Activated CD4-positive, alpha-beta memory T cell treated with anti-CD3 and anti-CD28 coated beads, Interleukin-2, amount 10 ng/mL, durations not matched to agents 7 days and 5 days (primary cell): ENCODE measurements around the gene TMEM182. TPM values are rescaled to one million over a fixed set of nuclear protein-coding genes. Genes with fewer than 3 reads are reported as not detected.

Experiments
- CTCF ChIA-PET: fragments of 350-600 bp; sonication (Branson Sonifier 250); formaldehyde crosslinking; loops from one replicate; lab custom pipeline; 2021; ENCODE audit warnings: antibody characterized with exemption, inconsistent platforms; lab: Charles Lee
- POLR2A ChIA-PET: fragments of 350-600 bp; sonication (Branson Sonifier 250); formaldehyde crosslinking; loops from one replicate; lab custom pipeline; 2021; ENCODE audit warnings: antibody characterized with exemption; lab: Charles Lee
- DNase-seq: peaks from one replicate; pipeline ENCODE4 v3.0.0-alpha.2; 2020
- H3K27ac Mint-ChIP-seq: one replicate; pipeline ENCODE4 v1.8.0; 2021; ENCODE audit warnings: mild to moderate bottlenecking, mixed read lengths
- H3K27me3 Mint-ChIP-seq: one replicate; pipeline ENCODE4 v1.8.0; 2021; ENCODE audit warnings: mixed read lengths
- H3K36me3 Mint-ChIP-seq: one replicate; pipeline ENCODE4 v1.8.0; 2021; ENCODE audit warnings: low read depth, mixed read lengths
- H3K4me1 Mint-ChIP-seq: one replicate; pipeline ENCODE4 v1.8.0; 2021; ENCODE audit warnings: mixed read lengths
- H3K4me3 Mint-ChIP-seq: one replicate; pipeline ENCODE4 v1.8.0; 2021; ENCODE audit warnings: mild to moderate bottlenecking, mixed read lengths
- H3K9me3 Mint-ChIP-seq: one replicate; pipeline ENCODE4 v1.8.0; 2021; ENCODE audit warnings: mixed read lengths
- total RNA-seq, 2 experiments: library from RNA; stranded (reverse); gene quantifications; one replicate each; pipeline ENCODE4 v1.2.3, GENCODE V29; 2021

The TMEM182 gene
- 1 to 10 TPM; 2.2 to 3.2 TPM for total RNA-seq

- Mint-ChIP-seq H3K4me1 (no peaks in the 10 kb centered on the region), H3K36me3 (no peaks in the 10 kb centered on the region), H3K27me3 (no peaks in the 10 kb centered on the region), H3K9me3 (no peaks in the 10 kb centered on the region), H3K4me3 (no peak within 1 kb of the TSS), H3K27ac (no peak within 1 kb of the TSS)
- CTCF ChIA-PET: interaction anchor here (1.0 to 2.9 kb wide), 2 partner anchors 8 to 11 kb away, joined by 3 to 28 read pairs; no protein-coding TSS in a partner anchor
- DNase-seq: no peak
- POLR2A ChIA-PET: no interaction called here
Observed at GRCh38 chr2:102761763-102762162, at the start of gene TMEM182. Gene TMEM182, plus strand, starts transcription at chr2:102762031. Its CDS starts 187 bp downstream, at chr2:102762218.

DNA sequence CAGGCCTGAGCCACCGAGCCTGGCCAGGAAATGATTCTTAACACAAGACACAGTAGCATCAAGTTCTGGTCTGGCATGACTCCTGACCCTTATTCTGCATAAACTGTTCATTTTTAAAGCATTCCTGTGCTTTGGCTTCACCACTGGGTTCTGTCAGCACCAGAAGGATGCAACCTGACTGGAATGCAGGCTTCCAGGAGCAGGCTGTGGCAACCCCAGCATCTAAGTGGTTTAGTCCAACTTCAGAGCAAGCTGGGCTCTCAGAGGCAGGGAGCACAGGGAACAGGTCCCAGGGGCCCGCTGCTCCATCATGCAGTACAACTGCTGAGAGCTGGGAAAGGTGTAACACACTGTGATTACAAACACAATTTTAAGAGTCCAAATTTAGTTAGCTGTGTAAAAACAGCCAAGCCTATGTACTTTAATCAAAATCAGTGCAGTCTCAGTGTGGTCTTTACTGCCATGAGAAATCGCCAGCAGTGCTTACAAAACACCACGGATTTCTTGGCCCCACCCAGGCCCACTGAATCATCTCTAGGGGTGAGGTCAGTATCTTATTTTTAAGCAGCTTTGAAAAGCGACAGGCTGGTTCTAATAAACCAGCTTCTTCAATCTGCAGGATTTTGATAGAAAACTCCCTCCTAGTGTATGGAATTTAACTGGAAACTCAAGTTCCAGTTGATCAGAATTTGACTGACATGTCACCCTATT is 44.4 kb upstream of the TMEM182 start:
- H3K4me3 Mint-ChIP-seq: no peak overlapping the region
- ChIA-PET CTCF (no interaction called here), POLR2A (no interaction called here)
- H3K9me3 Mint-ChIP-seq: no peaks in the 10 kb centered on the region
- DNase-seq: no peak
- H3K36me3 Mint-ChIP-seq: peaks cover 29% of the 10 kb centered on the region
- no peak overlapping the region for H3K27ac Mint-ChIP-seq
- no peaks in the 10 kb centered on the region for H3K27me3 Mint-ChIP-seq
- no peaks in the 10 kb centered on the region for H3K4me1 Mint-ChIP-seq

- POLR2A ChIA-PET: no interaction called here
- no peak overlapping the region for H3K27ac Mint-ChIP-seq
- H3K27me3 Mint-ChIP-seq: no peaks in the 10 kb centered on the region
Observed at GRCh38 chr2:102718387-102719316, 43.2 kb upstream of the TMEM182 start.

GRCh38 chr2:102724016-102724490 is 37.8 kb upstream of the TMEM182 start:
- ChIA-PET POLR2A (no interaction called here), CTCF (no interaction called here)

More at GRCh38 chr2:102718387-102719316, 43.2 kb upstream of the TMEM182 start:
- Mint-ChIP-seq H3K9me3 (no peaks in the 10 kb centered on the region), H3K4me1 (no peaks in the 10 kb centered on the region), H3K4me3 (no peak overlapping the region), H3K36me3 (peaks cover 34% of the 10 kb centered on the region)
- CTCF ChIA-PET: no interaction called here
- no peak for DNase-seq

DNA sequence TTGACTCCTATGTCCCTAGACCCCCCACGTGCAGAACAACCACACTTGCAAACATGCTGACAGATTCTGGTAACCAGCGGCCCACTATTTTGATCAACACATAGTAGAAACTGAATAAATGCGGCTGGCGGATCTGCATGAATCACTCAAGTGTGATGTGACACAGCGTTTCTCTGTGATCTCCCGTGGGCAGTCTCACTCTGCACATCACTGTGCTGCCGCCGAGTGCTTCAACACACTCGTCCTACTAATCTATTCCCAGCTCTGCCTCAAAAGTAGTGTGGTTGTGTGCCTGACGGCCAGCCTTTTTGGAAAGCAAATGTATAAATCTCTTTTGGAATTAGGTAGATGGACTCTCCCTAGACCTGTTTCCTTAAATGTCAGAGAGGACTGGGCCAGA is 37.3 kb upstream of the TMEM182 start:
- Mint-ChIP-seq H3K9me3 (no peaks in the 10 kb centered on the region), H3K27me3 (no peaks in the 10 kb centered on the region), H3K4me3 (no peak overlapping the region), H3K36me3 (peaks cover 30% of the 10 kb centered on the region), H3K27ac (no peak overlapping the region), H3K4me1 (no peaks in the 10 kb centered on the region)
- ChIA-PET CTCF (no interaction called here), POLR2A (no interaction called here)
- DNase-seq: no peak

More at GRCh38 chr2:102724016-102724490, 37.8 kb upstream of the TMEM182 start:
- Mint-ChIP-seq H3K27ac (no peak overlapping the region), H3K36me3 (peaks cover 33% of the 10 kb centered on the region), H3K27me3 (no peaks in the 10 kb centered on the region), H3K9me3 (no peaks in the 10 kb centered on the region), H3K4me1 (no peaks in the 10 kb centered on the region), H3K4me3 (no peak overlapping the region)
- no peak for DNase-seq

DNA sequence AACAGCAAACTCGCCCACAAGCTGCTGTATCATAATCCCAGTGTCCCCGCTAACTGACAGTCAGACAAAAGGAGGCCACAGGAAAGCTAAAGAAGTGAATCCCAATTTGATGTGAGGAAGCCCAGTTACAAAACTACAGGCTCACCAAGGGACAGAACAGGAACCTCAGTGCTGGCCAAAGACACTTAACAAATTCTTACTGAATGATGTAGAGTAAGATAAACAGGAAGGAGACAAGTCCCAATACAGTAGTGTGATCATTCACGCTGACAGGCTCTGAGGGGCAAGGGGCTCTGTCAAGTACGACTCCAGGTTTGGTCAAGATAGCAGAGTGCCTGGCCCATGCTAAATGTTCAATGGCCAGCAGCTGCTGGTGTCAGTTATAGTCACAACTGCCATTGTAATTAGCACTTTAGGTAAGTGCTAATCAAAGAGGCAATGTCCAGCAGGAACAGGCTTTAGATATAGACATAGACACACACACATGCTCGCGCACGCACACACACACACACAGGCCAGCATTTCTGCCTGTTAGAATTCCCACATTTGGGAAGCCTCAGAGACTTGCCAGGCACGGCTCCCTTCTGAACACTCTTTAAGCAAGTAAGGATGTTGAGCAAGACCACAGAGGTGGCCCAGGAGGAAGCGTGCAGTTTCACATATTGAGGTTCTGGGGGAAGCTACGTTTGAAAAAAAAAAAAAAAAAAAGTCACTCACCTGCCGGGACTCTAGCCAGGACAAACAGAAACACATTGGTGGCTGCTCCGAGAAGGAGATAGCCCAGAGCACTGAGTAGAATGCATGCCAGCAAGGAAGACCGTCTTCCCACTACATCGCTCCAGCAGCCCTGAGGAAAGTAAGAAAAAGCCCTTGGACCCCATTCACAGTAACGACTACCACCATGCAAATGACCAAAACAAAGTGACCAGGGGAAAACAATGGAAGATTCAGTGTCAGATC is 35.4 kb upstream of the TMEM182 start:
- H3K27ac Mint-ChIP-seq: no peak overlapping the region
- no peak for DNase-seq
- H3K9me3 Mint-ChIP-seq: no peaks in the 10 kb centered on the region
- POLR2A ChIA-PET: interaction anchor here (0.6 kb wide), 1 partner anchor 30 kb away, joined by 3 read pairs; no protein-coding TSS in a partner anchor
- no peak overlapping the region for H3K4me3 Mint-ChIP-seq
- H3K36me3 Mint-ChIP-seq: peaks cover 24% of the 10 kb centered on the region
- no peaks in the 10 kb centered on the region for H3K4me1 Mint-ChIP-seq
- no peaks in the 10 kb centered on the region for H3K27me3 Mint-ChIP-seq
- CTCF ChIA-PET: interaction anchor here (0.6 to 1.7 kb wide), 3 partner anchors 10 to 27 kb away, joined by 3 to 5 read pairs (median 4); a partner anchor contains a TSS

DNA sequence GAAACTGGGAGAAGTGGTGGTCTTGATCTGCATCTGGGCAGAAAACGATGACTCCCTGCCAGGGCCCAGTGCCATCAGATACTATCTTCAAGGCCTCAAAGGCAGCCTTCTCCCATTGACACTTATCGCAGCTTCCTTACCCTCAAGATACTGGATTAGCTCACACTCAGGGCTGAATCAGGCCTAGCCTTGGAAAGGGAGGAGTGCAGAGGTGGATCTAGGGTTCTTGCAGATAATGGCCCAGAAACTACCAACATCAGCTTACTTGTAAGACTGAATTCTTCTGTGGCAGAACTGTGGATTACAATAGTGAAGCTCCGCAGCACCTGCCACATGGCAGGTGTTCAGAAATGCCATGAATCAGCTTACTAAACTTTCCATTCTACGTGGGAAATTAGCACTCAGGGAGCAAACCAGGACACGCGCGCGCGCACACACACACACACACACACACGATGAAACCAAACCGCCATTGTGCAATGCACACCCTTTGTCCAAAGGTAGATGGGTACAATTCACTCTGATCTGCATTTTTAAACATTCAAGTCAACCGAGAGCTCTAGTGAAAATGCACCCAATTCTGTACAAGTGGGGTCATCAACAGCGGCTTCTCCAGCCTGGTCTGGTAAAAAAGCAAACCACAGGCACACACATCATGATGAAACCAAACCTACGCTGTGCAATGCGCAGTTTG is 26.3 kb upstream of the TMEM182 start:
- peaks cover 12% of the 10 kb centered on the region for H3K36me3 Mint-ChIP-seq
- peaks cover 29% of the 10 kb centered on the region for H3K4me1 Mint-ChIP-seq
- ChIA-PET POLR2A (interaction anchor here (0.6 kb wide), 1 partner anchor 49 kb away, joined by 3 read pairs; no protein-coding TSS in a partner anchor), CTCF (interaction anchor here (1.3 to 7.6 kb wide), 3 partner anchors 12 to 70 kb away, joined by 5 to 66 read pairs (median 6); no protein-coding TSS in a partner anchor)
- no peaks in the 10 kb centered on the region for H3K27me3 Mint-ChIP-seq
- H3K4me3 Mint-ChIP-seq: peak overlapping the region; percentile 92
- no peak overlapping the region for H3K27ac Mint-ChIP-seq
- H3K9me3 Mint-ChIP-seq: no peaks in the 10 kb centered on the region
- DNase-seq: no peak

DNA sequence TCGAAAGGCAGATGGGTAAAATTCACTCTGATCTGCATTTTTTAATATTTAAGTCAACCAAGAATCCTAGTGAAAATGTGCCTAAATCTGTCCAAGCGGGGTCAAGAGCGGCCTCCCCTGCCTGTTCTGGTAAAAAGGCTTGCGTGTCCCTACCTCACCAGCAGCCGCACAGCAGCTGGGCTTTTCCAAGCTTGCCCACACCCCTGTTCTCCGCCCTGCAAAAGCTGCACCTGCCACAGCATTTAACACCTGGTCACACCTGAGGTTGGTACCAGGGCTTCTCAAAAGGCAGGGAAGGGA is 25.8 kb upstream of the TMEM182 start:
- DNase-seq: no peak
- Mint-ChIP-seq H3K36me3 (peaks cover 7% of the 10 kb centered on the region), H3K27ac (peak overlapping the region; percentile 75), H3K4me3 (peak overlapping the region; percentile 92), H3K27me3 (no peaks in the 10 kb centered on the region), H3K4me1 (peaks cover 29% of the 10 kb centered on the region), H3K9me3 (no peaks in the 10 kb centered on the region)
- CTCF ChIA-PET: interaction anchor here (1.1 to 7.6 kb wide), 4 partner anchors 8 to 17 kb away, joined by 3 to 66 read pairs (median 6); no protein-coding TSS in a partner anchor
- POLR2A ChIA-PET: interaction anchor here (0.6 to 1.3 kb wide), 2 partner anchors 15 to 48 kb away, joined by 3 to 5 read pairs; no protein-coding TSS in a partner anchor

DNA sequence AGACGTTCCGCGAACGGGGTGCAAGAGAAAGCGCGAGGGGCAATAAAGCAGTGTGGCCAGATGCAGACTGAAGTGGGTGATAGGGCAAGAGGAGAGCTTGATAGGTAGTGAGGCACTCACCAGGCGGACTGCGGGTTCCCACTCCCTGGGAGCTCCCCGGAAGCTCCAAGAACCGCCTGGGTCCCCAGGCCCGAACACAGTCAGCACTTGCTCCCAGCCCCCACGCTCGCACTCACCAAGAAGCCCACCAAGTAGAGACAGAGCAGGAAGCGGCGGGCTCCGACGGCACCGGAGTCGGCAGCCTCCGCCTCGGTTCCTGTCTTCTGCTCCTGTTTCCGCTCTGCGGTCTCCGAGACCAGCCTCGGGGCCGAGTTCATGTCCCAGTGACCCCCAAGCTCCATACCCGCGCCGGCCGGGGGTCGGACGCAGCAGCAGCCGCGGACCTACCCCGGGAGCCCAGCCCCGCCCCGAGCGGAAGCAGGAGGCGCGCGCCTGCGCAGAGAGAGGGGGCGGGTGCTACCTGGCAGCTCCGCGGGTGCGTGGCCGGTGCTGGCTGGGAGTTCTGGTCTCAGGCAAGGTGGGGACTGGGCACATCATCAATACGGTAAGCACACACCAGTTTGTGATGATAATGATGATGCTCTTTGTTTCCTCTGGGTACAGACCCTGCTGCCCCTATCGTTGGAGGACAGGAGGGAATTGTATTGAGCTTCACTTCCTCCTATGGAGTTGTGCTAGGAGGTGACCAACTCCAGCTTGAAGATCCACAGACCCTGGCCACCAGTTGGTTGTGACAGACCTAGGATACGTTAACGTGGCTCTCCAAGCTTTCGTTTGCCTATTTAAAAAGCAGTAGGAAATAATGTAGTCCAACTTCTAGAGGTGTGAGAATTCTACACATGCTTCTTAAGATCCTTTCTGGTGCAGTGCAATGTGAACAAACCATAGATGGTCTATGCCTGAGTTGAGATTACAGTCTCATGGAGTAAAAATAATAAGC is 25.1 kb upstream of the TMEM182 start:
- H3K27ac Mint-ChIP-seq: peak overlapping the region; percentile 75
- ChIA-PET CTCF (interaction anchor here (0.5 to 7.6 kb wide), 5 partner anchors 9 to 82 kb away, joined by 3 to 66 read pairs (median 5); no protein-coding TSS in a partner anchor), POLR2A (interaction anchor here (0.6 to 1.3 kb wide), 4 partner anchors 14 to 1734 kb away, joined by 3 to 5 read pairs (median 3); no protein-coding TSS in a partner anchor)
- no peaks in the 10 kb centered on the region for H3K9me3 Mint-ChIP-seq
- H3K36me3 Mint-ChIP-seq: peaks cover 2% of the 10 kb centered on the region
- no peaks in the 10 kb centered on the region for H3K27me3 Mint-ChIP-seq
- DNase-seq: peak; percentile 87
- H3K4me3 Mint-ChIP-seq: peak overlapping the region; percentile 92
- peaks cover 29% of the 10 kb centered on the region for H3K4me1 Mint-ChIP-seq

GRCh38 chr2:102737431-102737830 is 24.4 kb upstream of the TMEM182 start:
- H3K4me1 Mint-ChIP-seq: peaks cover 29% of the 10 kb centered on the region
- no peaks in the 10 kb centered on the region for H3K9me3 Mint-ChIP-seq
- H3K27me3 Mint-ChIP-seq: no peaks in the 10 kb centered on the region
- no peak overlapping the region for H3K27ac Mint-ChIP-seq
- DNase-seq: no peak
- peak overlapping the region; percentile 92 for H3K4me3 Mint-ChIP-seq
- CTCF ChIA-PET: interaction anchor here (1.1 to 7.6 kb wide), 4 partner anchors 10 to 17 kb away, joined by 3 to 66 read pairs (median 6); no protein-coding TSS in a partner anchor
- POLR2A ChIA-PET: interaction anchor here (1.0 to 1.3 kb wide), 3 partner anchors 14 to 1735 kb away, joined by 3 to 5 read pairs (median 3); no protein-coding TSS in a partner anchor
- H3K36me3 Mint-ChIP-seq: no peaks in the 10 kb centered on the region
